ENCODE data around the gene KCNQ2. TPM values are rescaled to one million over a fixed set of nuclear protein-coding genes. Genes with fewer than 3 reads are reported as not detected.

The KCNQ2 gene
- total RNA-seq, 1 experiment from 2014 or later: 0.38 TPM

DNA sequence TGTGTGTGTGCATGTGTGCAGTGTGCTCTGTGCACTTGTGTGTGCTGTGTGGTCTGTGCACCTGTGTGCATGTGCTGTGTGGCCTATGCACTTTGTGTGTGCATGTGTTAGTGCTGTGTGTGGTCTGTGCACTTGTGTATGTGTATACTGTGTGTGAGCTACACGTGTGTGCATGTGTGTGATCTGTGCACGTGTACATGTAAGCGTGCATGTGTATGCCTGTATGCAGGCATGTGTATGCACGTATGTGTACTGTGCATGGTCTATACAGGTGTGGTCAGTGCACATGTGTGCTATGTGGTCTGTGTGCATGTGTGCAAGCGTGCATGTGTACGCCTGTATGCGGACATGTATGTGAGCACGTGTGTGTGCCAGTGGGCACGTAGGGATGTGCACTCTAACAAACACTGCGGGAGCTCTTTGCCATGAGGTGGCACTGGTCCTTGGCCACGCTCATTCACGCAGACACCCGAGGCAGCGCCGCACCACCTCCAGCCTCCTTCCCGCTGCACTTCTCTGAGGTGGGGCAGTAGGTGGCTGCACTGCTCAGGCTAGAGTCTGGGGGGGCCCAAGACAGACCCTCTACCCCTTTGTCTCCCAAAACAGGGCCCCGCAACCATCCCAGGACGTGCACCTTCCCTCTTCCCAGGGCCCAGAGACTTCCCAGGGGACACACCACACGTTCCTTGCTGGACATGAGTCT lies 68.9 kb downstream of the KCNQ2 start:
- CTCF ChIA-PET: interaction anchor here (0.6 kb wide), 1 partner anchor 14 kb away, joined by 4 read pairs; no protein-coding TSS in a partner anchor
- no peak for TF ChIP-seq CTCF (IDR thresholded peaks at IDR 0.05; ENCODE audit: unreplicated experiment)
- BruUV-seq (replicated peaks): no TSS peak
- Mint-ChIP-seq H3K36me3 (ENCODE audit: insufficient read depth, unreplicated experiment) (no peaks in the 10 kb centered on the region), H3K9me3 (ENCODE audit: low read depth, unreplicated experiment) (no peaks in the 10 kb centered on the region), H3K27ac (ENCODE audit: unreplicated experiment) (no peak overlapping the region), H3K4me1 (ENCODE audit: low read depth, unreplicated experiment) (no peaks in the 10 kb centered on the region), H3K4me3 (ENCODE audit: low read depth, unreplicated experiment) (no peak overlapping the region), H3K27me3 (ENCODE audit: unreplicated experiment) (peaks cover 82% of the 10 kb centered on the region)
- DNase-seq: no peak
- intact Hi-C loops (cut with micrococcal nuclease; ENCODE audit: unreplicated experiment): no loop called here

GRCh38 chr20:63402860-63403220 lies 69.6 kb downstream of the KCNQ2 start:
- H3K27ac Mint-ChIP-seq (ENCODE audit: unreplicated experiment): no peak overlapping the region
- no peaks in the 10 kb centered on the region for H3K4me1 Mint-ChIP-seq (ENCODE audit: low read depth, unreplicated experiment)
- no peaks in the 10 kb centered on the region for H3K9me3 Mint-ChIP-seq (ENCODE audit: low read depth, unreplicated experiment)
- BruUV-seq (replicated peaks): no TSS peak
- CTCF ChIA-PET: interaction anchor here (0.6 kb wide), 1 partner anchor 13 kb away, joined by 4 read pairs; no protein-coding TSS in a partner anchor
- TF ChIP-seq CTCF (IDR thresholded peaks at IDR 0.05; ENCODE audit: unreplicated experiment): no peak
- H3K36me3 Mint-ChIP-seq (ENCODE audit: insufficient read depth, unreplicated experiment): no peaks in the 10 kb centered on the region
- DNase-seq: no peak
- intact Hi-C loops (cut with micrococcal nuclease; ENCODE audit: unreplicated experiment): no loop called here
- H3K27me3 Mint-ChIP-seq (ENCODE audit: unreplicated experiment): peaks cover 90% of the 10 kb centered on the region
- H3K4me3 Mint-ChIP-seq (ENCODE audit: low read depth, unreplicated experiment): no peak overlapping the region

GRCh38 chr20:63402181-63402859 lies 70.1 kb downstream of the KCNQ2 start:
- TF ChIP-seq CTCF (IDR thresholded peaks at IDR 0.05; ENCODE audit: unreplicated experiment): no peak
- H3K4me1 Mint-ChIP-seq (ENCODE audit: low read depth, unreplicated experiment): no peaks in the 10 kb centered on the region
- H3K4me3 Mint-ChIP-seq (ENCODE audit: low read depth, unreplicated experiment): no peak overlapping the region
- no peaks in the 10 kb centered on the region for H3K9me3 Mint-ChIP-seq (ENCODE audit: low read depth, unreplicated experiment)
- no peak for DNase-seq
- BruUV-seq (replicated peaks): no TSS peak
- no peak overlapping the region for H3K27ac Mint-ChIP-seq (ENCODE audit: unreplicated experiment)
- H3K36me3 Mint-ChIP-seq (ENCODE audit: insufficient read depth, unreplicated experiment): no peaks in the 10 kb centered on the region
- peaks cover 95% of the 10 kb centered on the region for H3K27me3 Mint-ChIP-seq (ENCODE audit: unreplicated experiment)
- intact Hi-C loops (cut with micrococcal nuclease; ENCODE audit: unreplicated experiment): no loop called here
- CTCF ChIA-PET: interaction anchor here (0.5 kb wide), 1 partner anchor 112 kb away, joined by 3 read pairs; no protein-coding TSS in a partner anchor

GRCh38 chr20:63401384-63402110 lies 70.9 kb downstream of the KCNQ2 start:
- CTCF ChIA-PET: no interaction called here
- no peaks in the 10 kb centered on the region for H3K4me1 Mint-ChIP-seq (ENCODE audit: low read depth, unreplicated experiment)
- H3K27ac Mint-ChIP-seq (ENCODE audit: unreplicated experiment): no peak overlapping the region
- H3K36me3 Mint-ChIP-seq (ENCODE audit: insufficient read depth, unreplicated experiment): no peaks in the 10 kb centered on the region
- BruUV-seq (replicated peaks): no TSS peak
- no peaks in the 10 kb centered on the region for H3K9me3 Mint-ChIP-seq (ENCODE audit: low read depth, unreplicated experiment)
- TF ChIP-seq CTCF (IDR thresholded peaks at IDR 0.05; ENCODE audit: unreplicated experiment): no peak
- intact Hi-C loops (cut with micrococcal nuclease; ENCODE audit: unreplicated experiment): no loop called here
- H3K4me3 Mint-ChIP-seq (ENCODE audit: low read depth, unreplicated experiment): no peak overlapping the region
- DNase-seq: no peak
- peaks cover 100% of the 10 kb centered on the region for H3K27me3 Mint-ChIP-seq (ENCODE audit: unreplicated experiment)
